Suprapubic skin (tissue), 4 donors: ENCODE data around the gene RASSF4. TPM values are rescaled to one million over a fixed set of nuclear protein-coding genes. Genes with fewer than 3 reads are reported as not detected.

Source experiments
- DNase-seq, 2 donors: peaks; one replicate each; pipeline ENCODE4 v3.0.0-alpha.2; 2019; ENCODE audit warnings: low spot score in 2 of 2
- H3K27ac ChIP-seq: fragments of 200-600 bp; sonication (generic); one replicate; pipeline ENCODE4 v1.5.1; 2019
- H3K27me3 ChIP-seq: fragments of 200-600 bp; sonication (generic); one replicate; pipeline ENCODE4 v1.5.1; 2019
- H3K36me3 ChIP-seq: fragments of 200-600 bp; sonication (generic); one replicate; pipeline ENCODE4 v1.5.1; 2019
- H3K4me1 ChIP-seq: fragments of 200-600 bp; sonication (generic); one replicate; pipeline ENCODE4 v1.5.1; 2019
- H3K4me3 ChIP-seq: fragments of 200-600 bp; sonication (generic); one replicate; pipeline ENCODE4 v1.5.1; 2019; ENCODE audit warnings: mild to moderate bottlenecking
- H3K9me3 ChIP-seq: fragments of 200-600 bp; sonication (generic); one replicate; pipeline ENCODE4 v1.5.1; 2019
- EP300 ChIP-seq: sonication (generic); formaldehyde crosslinking; IDR thresholded peaks from one replicate; pipeline ENCODE4 v1.6.1; 2017; ENCODE audit warnings: antibody characterized with exemption
- POLR2A ChIP-seq, 2 donors: fragments of 450-650 bp; IDR thresholded peaks; one replicate each; pipeline ENCODE4 v1.6.1; 2017; ENCODE audit warnings: antibody characterized with exemption in 2 of 2, mild to moderate bottlenecking in 2 of 2, moderate library complexity in 2 of 2
- POLR2AphosphoS5 ChIP-seq, 3 donors: sonication (generic); formaldehyde crosslinking; IDR thresholded peaks; one replicate each; pipeline ENCODE4 v1.6.1; 2017; ENCODE audit warnings: antibody characterized with exemption in 3 of 3
- WGBS: methylation state at CpG from one replicate; pipeline ENCODE4 v1.1.5; 2018; 5-methylcytosine and 5-hydroxymethylcytosine counted together
- total RNA-seq, 4 donors: library from RNA; depleted of rRNA; stranded (reverse); fragments of >200 nt; gene quantifications; one replicate each; pipeline ENCODE4 v1.1.0, GENCODE V29; 2016
- TF ChIP-seq, protein P1 (sequence below), 2 donors: fragments of 200-600 bp in 1 of 2; fragments of 450-650 bp in 1 of 2; sonication (generic) in 1 of 2; IDR thresholded peaks; one replicate each; pipeline ENCODE4 v1.5.1; 2016 to 2019; ENCODE audit warnings: antibody characterized with exemption in 2 of 2, mild to moderate bottlenecking in 1 of 2, moderate library complexity in 1 of 2

Gene RASSF4
- total RNA-seq, 4 donors from 2014 or later: 4.4 to 23.3 (median 12.9) TPM

DNA sequence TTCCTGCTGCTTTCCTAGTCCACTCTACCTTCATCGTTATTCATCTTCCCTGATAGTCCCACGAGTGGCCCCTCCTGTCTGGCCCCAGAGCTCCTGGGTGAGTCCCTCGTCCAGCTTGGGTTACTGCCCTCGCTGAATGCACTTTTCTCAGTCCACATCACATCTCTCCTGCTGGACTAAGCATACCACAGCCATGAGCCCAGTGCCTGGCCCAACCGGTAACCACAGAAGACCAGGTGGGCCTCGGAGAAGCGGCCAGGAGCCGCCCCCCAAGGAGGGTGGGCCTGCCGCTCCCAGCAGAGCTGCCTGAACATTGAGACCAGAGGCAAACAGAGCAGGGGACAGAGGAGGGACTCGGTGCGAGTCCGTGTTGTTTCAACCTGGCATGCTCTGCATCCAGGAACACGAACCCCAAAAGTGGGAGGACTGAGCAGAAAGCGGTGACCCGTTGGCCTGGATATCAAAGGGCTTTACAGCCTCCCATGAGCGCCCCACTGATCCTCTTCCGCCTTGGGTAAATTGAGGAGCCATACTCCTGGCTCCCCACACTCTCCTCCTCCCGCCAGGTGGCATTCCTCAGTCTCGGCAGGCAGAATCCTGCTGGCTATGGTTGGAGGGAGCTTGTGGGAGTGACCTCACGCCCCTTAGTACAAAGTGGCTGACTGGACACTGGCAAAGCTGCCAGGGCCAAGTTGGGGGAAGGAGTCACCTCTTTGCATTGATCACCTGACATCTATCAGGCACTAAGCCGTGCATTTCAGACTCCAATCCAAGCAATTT, 35.2 kb upstream of the RASSF4 start:
- no peaks in the 10 kb centered on the region for H3K36me3 ChIP-seq
- peaks cover 8% of the 10 kb centered on the region for H3K4me1 ChIP-seq
- DNase-seq: peak in 1 of 2 donors; percentile 33
- TF ChIP-seq EP300: no peak
- no peak for TF ChIP-seq POLR2AphosphoS5 (IDR thresholded peaks at IDR 0.05)
- TF ChIP-seq, protein P1, sequence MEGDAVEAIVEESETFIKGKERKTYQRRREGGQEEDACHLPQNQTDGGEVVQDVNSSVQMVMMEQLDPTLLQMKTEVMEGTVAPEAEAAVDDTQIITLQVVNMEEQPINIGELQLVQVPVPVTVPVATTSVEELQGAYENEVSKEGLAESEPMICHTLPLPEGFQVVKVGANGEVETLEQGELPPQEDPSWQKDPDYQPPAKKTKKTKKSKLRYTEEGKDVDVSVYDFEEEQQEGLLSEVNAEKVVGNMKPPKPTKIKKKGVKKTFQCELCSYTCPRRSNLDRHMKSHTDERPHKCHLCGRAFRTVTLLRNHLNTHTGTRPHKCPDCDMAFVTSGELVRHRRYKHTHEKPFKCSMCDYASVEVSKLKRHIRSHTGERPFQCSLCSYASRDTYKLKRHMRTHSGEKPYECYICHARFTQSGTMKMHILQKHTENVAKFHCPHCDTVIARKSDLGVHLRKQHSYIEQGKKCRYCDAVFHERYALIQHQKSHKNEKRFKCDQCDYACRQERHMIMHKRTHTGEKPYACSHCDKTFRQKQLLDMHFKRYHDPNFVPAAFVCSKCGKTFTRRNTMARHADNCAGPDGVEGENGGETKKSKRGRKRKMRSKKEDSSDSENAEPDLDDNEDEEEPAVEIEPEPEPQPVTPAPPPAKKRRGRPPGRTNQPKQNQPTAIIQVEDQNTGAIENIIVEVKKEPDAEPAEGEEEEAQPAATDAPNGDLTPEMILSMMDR (IDR thresholded peaks at IDR 0.05): no peak
- no peak for TF ChIP-seq POLR2A (IDR thresholded peaks at IDR 0.05)
- no peaks in the 10 kb centered on the region for H3K27me3 ChIP-seq
- no peak overlapping the region for H3K27ac ChIP-seq
- H3K9me3 ChIP-seq: no peaks in the 10 kb centered on the region
- H3K4me3 ChIP-seq: no peak overlapping the region
- 82% methylated on average over 21 of the region's 21 CpGs for WGBS

DNA sequence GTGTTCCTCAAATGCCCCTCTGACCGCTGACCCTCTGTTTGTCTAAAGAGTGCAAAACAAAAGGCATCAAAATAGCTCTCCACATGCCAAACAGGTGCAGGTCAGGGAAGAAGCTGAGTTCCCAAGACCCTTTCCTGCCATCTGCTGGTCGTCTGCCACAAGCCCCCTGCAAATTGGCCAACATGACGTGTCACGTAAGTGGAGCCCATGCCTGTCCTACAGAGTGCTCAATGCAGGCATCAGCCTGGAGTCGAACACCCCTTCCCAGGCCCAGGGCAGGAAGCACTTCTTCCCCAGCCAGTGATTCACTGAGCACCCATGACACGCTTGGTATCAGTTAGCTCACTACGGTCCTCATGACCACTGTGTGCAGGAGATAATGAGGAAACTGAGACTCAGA, 34.4 kb upstream of the RASSF4 start:
- Histone ChIP-seq H3K36me3 (no peaks in the 10 kb centered on the region), H3K4me3 (no peak overlapping the region), H3K9me3 (no peaks in the 10 kb centered on the region), H3K4me1 (peaks cover 8% of the 10 kb centered on the region), H3K27me3 (no peaks in the 10 kb centered on the region), H3K27ac (no peak overlapping the region)
- peak in 1 of 2 donors; percentile 45 for DNase-seq
- WGBS: 69% methylated on average over 7 of the region's 7 CpGs
- TF ChIP-seq, protein P1 (IDR thresholded peaks at IDR 0.05): no peak
- TF ChIP-seq EP300 (no peak), POLR2A (IDR thresholded peaks at IDR 0.05) (no peak), POLR2AphosphoS5 (IDR thresholded peaks at IDR 0.05) (no peak)

DNA sequence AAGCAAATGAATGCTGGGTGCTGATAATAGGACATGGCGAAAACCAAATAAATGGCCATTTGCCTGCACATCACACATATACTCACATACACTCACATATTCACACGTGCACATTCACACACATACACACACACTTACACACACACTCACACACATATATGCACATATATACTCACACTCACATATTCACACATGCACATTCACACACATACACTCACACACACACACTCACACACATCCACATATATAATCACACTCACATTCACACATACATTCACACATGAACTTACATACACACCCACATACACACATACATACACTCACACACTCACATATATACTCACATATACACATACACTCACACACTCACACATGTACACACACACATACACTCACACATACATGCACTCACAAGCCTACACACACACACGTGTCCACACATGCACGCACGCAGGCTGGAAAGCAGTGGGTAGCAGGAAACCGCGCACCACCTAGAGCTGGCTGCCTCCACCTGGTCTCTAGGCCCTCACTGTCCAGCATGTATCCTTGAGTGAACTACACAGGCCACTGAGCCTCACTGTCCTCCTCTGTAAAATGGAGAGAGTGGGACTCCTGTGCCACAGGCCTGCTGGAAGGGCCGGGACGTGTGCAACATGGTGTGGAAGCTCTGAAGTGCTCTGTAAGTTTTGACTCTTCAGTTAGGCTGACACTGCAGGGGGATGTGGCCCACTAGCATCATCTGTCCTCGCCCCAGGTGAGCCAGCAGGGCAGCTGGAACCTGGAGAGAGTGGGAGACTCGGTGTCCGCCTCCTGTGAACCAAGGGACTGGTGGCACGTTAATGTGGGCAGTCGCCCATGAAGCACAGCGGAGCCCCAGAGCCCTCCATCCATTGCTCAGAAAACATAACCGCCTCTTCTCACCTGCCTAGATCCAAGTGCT, 33.5 kb upstream of the RASSF4 start:
- no peaks in the 10 kb centered on the region for H3K27me3 ChIP-seq
- no peak overlapping the region for H3K27ac ChIP-seq
- no peaks in the 10 kb centered on the region for H3K9me3 ChIP-seq
- no peak overlapping the region for H3K4me3 ChIP-seq
- TF ChIP-seq EP300 (no peak), POLR2A (IDR thresholded peaks at IDR 0.05) (no peak), POLR2AphosphoS5 (IDR thresholded peaks at IDR 0.05) (no peak)
- TF ChIP-seq, protein P1 (IDR thresholded peaks at IDR 0.05): no peak
- H3K4me1 ChIP-seq: peaks cover 8% of the 10 kb centered on the region
- 90% methylated on average over 13 of the region's 16 CpGs for WGBS
- peak in 1 of 2 donors; percentile 18 for DNase-seq
- no peaks in the 10 kb centered on the region for H3K36me3 ChIP-seq

DNA sequence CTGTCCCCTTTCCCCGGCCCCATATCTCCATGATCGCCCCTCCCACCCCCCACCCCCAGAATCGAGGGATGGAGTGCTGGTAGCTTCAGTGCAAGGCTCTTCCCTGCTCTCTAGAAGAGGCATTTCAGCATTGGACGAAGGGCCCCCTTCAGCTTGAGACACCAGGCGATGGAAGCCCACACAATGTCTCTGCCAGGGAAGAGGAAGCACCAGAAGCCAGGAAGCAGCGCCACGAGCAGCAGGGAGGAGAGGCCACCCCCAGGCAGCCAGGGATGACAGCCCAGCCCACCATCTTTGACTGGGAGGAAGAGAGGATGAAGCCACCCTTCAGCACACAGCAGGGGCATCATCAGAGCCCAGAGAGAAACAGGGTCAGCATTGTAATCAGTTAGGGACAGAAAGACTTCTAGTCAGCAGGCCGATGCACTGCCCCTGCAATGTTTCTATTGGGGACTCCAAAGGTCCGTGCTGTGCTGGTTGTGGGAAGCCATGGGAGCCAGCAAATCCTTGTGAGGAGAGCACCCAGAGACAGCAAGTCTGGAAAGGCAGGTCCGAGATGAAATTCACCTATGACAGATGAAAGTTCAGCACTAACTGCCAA, 32.8 kb upstream of the RASSF4 start:
- Histone ChIP-seq H3K27ac (no peak overlapping the region), H3K4me1 (peaks cover 8% of the 10 kb centered on the region), H3K36me3 (no peaks in the 10 kb centered on the region), H3K4me3 (no peak overlapping the region), H3K9me3 (no peaks in the 10 kb centered on the region), H3K27me3 (no peaks in the 10 kb centered on the region)
- WGBS: 57% methylated on average over 10 of the region's 10 CpGs
- TF ChIP-seq, protein P1 (IDR thresholded peaks at IDR 0.05): no peak
- no peak for TF ChIP-seq EP300
- TF ChIP-seq POLR2A (IDR thresholded peaks at IDR 0.05): no peak
- TF ChIP-seq POLR2AphosphoS5 (IDR thresholded peaks at IDR 0.05): no peak
- peak in 1 of 2 donors; percentile 43 for DNase-seq
